Measurements from ENCODE around the gene SFR1.
"Not testable (repeated sequence)": the region's sequence is repeated elsewhere in the genome, so short reads cannot be mapped to it uniquely, and the experiment has no call there.

SFR1 gene

DNA sequence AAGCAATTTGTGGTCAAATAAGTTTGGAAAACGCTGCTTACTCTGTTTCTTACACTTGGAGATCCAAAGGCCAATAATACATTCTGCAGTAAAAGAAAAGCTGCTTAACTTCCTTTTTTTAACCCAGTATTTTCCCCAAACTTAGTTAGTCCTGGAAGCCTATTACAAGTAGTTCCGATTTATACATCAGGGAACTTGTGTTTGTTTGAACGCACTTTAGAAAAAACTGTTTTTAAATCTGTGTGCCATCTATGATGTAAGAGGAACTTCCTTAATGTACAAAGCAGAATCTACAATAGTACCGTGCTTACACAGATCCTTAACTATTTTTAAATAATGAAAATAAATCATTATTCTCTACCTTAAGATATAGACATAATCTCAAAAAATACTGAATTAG is 23.0 kb downstream of the SFR1 start:
- no peak overlapping the region for H3K4me3 ChIP-seq (ENCODE audit: low read depth, low read length)
- DNase-seq (ENCODE audit: low read depth), result no peak
- TF ChIP-seq, protein P1, sequence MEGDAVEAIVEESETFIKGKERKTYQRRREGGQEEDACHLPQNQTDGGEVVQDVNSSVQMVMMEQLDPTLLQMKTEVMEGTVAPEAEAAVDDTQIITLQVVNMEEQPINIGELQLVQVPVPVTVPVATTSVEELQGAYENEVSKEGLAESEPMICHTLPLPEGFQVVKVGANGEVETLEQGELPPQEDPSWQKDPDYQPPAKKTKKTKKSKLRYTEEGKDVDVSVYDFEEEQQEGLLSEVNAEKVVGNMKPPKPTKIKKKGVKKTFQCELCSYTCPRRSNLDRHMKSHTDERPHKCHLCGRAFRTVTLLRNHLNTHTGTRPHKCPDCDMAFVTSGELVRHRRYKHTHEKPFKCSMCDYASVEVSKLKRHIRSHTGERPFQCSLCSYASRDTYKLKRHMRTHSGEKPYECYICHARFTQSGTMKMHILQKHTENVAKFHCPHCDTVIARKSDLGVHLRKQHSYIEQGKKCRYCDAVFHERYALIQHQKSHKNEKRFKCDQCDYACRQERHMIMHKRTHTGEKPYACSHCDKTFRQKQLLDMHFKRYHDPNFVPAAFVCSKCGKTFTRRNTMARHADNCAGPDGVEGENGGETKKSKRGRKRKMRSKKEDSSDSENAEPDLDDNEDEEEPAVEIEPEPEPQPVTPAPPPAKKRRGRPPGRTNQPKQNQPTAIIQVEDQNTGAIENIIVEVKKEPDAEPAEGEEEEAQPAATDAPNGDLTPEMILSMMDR (IDR thresholded peaks at IDR 0.05; ENCODE audit: insufficient read depth, low read depth, low read length, missing control alignments), result no peak

DNA sequence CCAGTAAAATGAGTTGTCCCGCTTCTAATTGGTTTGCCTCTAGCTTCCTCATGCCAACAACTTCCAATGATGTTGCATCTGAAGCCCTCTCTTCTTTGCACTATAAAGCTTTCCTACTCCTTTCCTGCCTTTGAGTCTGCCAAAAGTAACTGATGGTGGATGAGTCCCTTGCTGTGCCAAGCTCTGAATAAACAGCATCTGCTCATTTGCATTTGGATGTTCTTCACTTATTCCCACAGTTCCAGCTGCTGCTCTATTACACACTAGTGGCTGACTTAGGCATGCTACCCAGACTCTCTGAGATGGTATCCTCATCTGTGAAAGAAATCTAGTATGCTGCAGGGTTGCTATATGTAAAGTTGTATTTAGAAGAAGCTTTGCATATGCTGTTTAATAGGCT is 24.9 kb downstream of the SFR1 start:
- TF ChIP-seq, protein P1 (IDR thresholded peaks at IDR 0.05; ENCODE audit: insufficient read depth, low read depth, low read length, missing control alignments), result no peak
- no peak overlapping the region for H3K4me3 ChIP-seq (ENCODE audit: low read depth, low read length)
- DNase-seq (ENCODE audit: low read depth), result no peak

DNA sequence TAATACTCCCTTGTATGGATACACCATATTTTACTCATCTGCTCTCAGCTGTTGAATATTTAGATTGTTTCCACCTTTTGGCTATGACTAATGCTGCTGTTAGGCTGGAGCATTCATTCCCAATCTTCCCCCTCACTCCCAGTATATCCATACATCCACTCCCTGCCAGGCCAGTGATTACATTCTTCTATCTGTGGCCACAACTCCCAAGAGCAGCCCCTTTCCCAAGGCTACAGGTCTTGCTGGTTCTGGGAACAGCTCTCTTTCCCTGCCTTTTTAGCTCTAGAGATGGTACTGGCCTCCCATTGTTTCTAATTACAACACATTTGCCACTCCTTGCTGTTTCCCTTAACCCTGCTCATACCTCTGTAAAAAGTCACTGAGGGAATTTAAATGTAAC is 28.2 kb downstream of the SFR1 start:
- TF ChIP-seq, protein P1 (IDR thresholded peaks at IDR 0.05; ENCODE audit: insufficient read depth, low read depth, low read length, missing control alignments), result no peak
- no peak for DNase-seq (ENCODE audit: low read depth)
- H3K4me3 ChIP-seq (ENCODE audit: low read depth, low read length), result no peak overlapping the region

DNA sequence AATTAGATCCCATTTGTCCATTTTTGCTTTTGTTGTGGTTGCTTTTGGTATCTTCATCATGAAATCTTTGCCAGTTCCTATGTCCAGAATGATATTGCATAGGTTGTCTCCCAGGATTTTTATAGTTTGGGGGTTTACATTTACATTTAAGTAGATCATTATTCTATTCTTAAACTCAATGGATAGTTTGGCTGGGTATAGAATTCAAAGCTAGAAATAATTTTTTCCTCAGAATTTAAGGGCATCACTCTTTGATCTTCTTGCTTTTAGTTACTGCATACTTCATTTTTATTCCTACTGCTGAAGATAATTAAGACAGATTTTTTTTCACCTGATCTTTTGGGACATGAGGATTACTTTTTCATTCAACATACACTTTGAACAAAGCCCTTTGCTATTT is 29.8 kb downstream of the SFR1 start:
- no peak overlapping the region for H3K4me3 ChIP-seq (ENCODE audit: low read depth, low read length)
- no peak for DNase-seq (ENCODE audit: low read depth)
- TF ChIP-seq, protein P1 (IDR thresholded peaks at IDR 0.05; ENCODE audit: insufficient read depth, low read depth, low read length, missing control alignments), result no peak

DNA sequence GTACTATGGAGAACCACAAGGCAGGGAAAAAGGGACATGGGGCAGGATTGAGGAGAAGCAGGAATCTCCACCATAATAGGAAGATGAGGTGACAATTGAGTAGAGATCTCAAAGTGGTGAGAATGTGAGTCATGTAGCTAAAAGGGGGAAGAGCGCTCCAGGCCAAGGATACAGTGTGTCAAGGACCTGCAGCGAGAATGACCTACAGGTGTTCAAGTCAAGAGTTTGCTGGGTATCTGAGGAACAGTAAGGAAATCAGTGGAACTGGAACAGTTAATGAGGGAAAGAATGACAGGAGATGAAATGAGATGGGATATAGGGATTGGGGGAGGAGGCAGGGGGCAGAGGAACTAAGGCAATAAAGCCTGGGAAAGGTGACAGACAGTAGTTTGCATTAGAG is 33.6 kb downstream of the SFR1 start:
- no peak for DNase-seq (ENCODE audit: low read depth)
- TF ChIP-seq, protein P1 (IDR thresholded peaks at IDR 0.05; ENCODE audit: insufficient read depth, low read depth, low read length, missing control alignments), result no peak
- H3K4me3 ChIP-seq (ENCODE audit: low read depth, low read length), result no peak overlapping the region

DNA sequence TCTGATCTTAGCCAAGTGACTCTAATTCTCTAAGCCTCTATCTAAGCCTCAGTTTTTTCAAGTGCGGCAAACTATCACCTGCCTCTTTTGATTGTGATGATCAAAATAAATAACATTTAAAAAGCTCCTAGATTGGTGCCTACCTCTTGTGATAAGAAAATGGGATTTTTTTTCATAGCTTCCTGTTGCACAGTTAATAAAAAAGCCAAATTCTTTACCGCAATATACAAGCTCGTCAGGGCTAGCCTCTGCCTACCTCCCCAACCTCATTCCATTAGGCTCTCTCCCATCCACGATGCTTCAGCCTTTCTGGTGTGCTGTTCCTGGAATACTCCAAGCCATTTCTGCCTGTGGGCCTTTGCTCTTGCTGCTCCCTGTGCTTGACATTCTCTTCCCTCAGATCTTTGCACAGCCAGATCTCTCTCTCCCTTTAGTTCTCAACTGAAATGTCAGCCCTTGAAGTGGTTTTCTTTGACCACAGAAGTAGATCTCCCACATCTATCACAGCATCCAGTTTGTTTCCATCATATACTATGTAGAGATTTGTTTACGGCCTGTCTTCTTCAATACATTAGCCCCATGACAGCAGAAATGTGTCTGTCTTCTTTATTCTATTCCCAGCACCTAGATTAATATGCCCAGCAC is 48.8 kb downstream of the SFR1 start:
- TF ChIP-seq, protein P1 (IDR thresholded peaks at IDR 0.05; ENCODE audit: insufficient read depth, low read depth, low read length, missing control alignments), result no peak
- no peak for DNase-seq (ENCODE audit: low read depth)
- no peak overlapping the region for H3K4me3 ChIP-seq (ENCODE audit: low read depth, low read length)

DNA sequence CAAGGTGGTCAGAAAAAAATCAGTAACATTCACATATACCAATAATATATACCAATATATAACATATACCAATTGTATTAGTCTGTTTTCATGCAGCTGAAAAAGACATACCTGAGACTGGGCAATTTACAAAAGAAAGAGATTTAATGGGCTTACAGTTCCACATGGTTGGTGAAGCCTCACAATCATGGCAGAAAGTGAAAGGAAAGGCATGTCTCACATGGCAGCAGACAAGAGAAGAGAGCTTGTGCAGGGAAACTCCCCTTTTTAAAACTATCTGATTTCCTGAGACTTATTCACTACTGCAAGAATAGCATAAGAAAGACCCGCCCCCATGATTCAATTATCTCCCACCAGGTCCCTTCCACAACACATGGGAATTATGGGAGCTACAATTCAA is 52.2 kb downstream of the SFR1 start:
- peak; percentile 5 for DNase-seq (ENCODE audit: low read depth)

More for the DNA sequence above, 52.2 kb downstream of the SFR1 start:
- not testable (repeated sequence) for H3K4me3 ChIP-seq (ENCODE audit: low read depth, low read length)

Measured in GM12865 (cell line).